Uterus (tissue), 2 donors: Measurements from ENCODE around the gene ZNF224.

Experiments used
- CTCF ChIP-seq, 4 experiments: fragments of 200-600 bp in 2 of 4; fragments of 450-650 bp in 2 of 4; sonication (generic) in 2 of 4; IDR thresholded peaks; one replicate each; pipeline ENCODE4 v1.5.1; 2016 to 2019; ENCODE audit warnings: antibody characterized with exemption in 4 of 4, mild to moderate bottlenecking in 2 of 4, moderate library complexity in 1 of 4
- POLR2A ChIP-seq, 2 donors: fragments of 450-650 bp; IDR thresholded peaks; one replicate each; pipeline ENCODE4 v1.6.1; 2016; ENCODE audit warnings: antibody characterized with exemption in 2 of 2, mild to moderate bottlenecking in 1 of 2, moderate library complexity in 1 of 2

GRCh38 chr19:44051650-44052402 is 42.3 kb upstream of the ZNF224 start, which contains the start of gene ZNF223:
- no peak for TF ChIP-seq POLR2A (IDR thresholded peaks at IDR 0.05)
- no peak for TF ChIP-seq CTCF (IDR thresholded peaks at IDR 0.05)
